GM20000 (cell line): ENCODE measurements around the gene MYCN.
"Not testable (repeated sequence)": the region's sequence is repeated elsewhere in the genome, so short reads cannot be mapped to it uniquely, and the experiment has no call there.

ENCODE experiments used
- DNase-seq: peaks from one replicate; pipeline ENCODE4 v3.0.0; 2012; ENCODE audit warnings: low spot score
- CTCF ChIP-seq: IDR thresholded peaks from 2 replicates; pipeline ENCODE4 v1.5.1; 2012; ENCODE audit warnings: mild to moderate bottlenecking, control low read depth; ENCODE audit errors: extremely low read depth, missing control alignments

Gene MYCN

GRCh38 chr2:15956230-15956629 lies 15.9 kb downstream of the MYCN start:
- no peak for TF ChIP-seq CTCF
- no peak for DNase-seq

GRCh38 chr2:15956751-15957736 lies 16.7 kb downstream of the MYCN start:
- DNase-seq, result no peak
- TF ChIP-seq CTCF, result no peak

GRCh38 chr2:15957881-15958713 lies 17.7 kb downstream of the MYCN start:
- no peak for TF ChIP-seq CTCF
- DNase-seq, result no peak

- no peak for TF ChIP-seq CTCF
- no peak for DNase-seq
Measured at GRCh38 chr2:15959331-15960153, 19.2 kb downstream of the MYCN start.

GRCh38 chr2:15960154-15960520 lies 19.8 kb downstream of the MYCN start:
- not testable (repeated sequence) for DNase-seq

GRCh38 chr2:15963109-15963976 lies 23.0 kb downstream of the MYCN start:
- not testable (repeated sequence) for DNase-seq

GRCh38 chr2:15963977-15964670 lies 23.8 kb downstream of the MYCN start:
- no peak for TF ChIP-seq CTCF
- no peak for DNase-seq
